GM12878 (cell line): ENCODE data around the gene GALNT11. TPM values are rescaled to one million over a fixed set of nuclear protein-coding genes. Genes with fewer than 3 reads are reported as not detected.

Experiments
- ATAC-seq: fragments of 200-7000 bp; cut with Tn5 transposase; 3 replicates; pipeline ENCODE4 v1.9.1; 2020; ENCODE audit warnings: mild to moderate bottlenecking, moderate library complexity
- BruUV-seq: library from RNA; stranded (reverse); fragments of 400-500 nt; replicated peaks from 2 replicates; lab custom pipeline; 2021; lab: Mats Ljungman, UMichigan
- CTCF ChIA-PET: fragments of 300-600 bp; sonication (Branson Sonifier 250); formaldehyde crosslinking; extraction: SDS; loops from one replicate; lab custom pipeline; 2021; ENCODE audit warnings: inconsistent platforms; lab: Yijun Ruan, JAX
- POLR2A ChIA-PET: fragments of 350-600 bp; formaldehyde crosslinking; extraction: SDS; loops from one replicate; lab custom pipeline; 2021; ENCODE audit warnings: inconsistent platforms; lab: Charles Lee
- RAD21 ChIA-PET: fragments of 300-600 bp; sonication (Branson Sonifier 250); formaldehyde crosslinking; loops from one replicate; lab custom pipeline; 2023; ENCODE audit warnings: antibody characterized with exemption; ENCODE audit not compliant: unreplicated experiment; lab: Charles Lee
- SMC1A ChIA-PET: fragments of 300-600 bp; sonication (Branson Sonifier 250); formaldehyde crosslinking; loops from one replicate; lab custom pipeline; 2023; ENCODE audit not compliant: unreplicated experiment, uncharacterized antibody; lab: Charles Lee
- DNase-seq: peaks from one replicate; pipeline ENCODE4 v3.0.0-alpha.2; 2011; ENCODE audit warnings: low read depth, low spot score
- FAIRE-seq: peaks from 3 replicates; lab custom pipeline; 2011; peaks lifted over from hg19 to GRCh38; lab: Jason Lieb, UNC
- H2AFZ ChIP-seq: 2 replicates; pipeline ENCODE4 v1.6.0; 2011; ENCODE audit warnings: low read depth, low read length, control low read depth; ENCODE audit not compliant: control insufficient read depth
- H3K27ac ChIP-seq: 2 replicates; pipeline ENCODE4 v1.5.1; 2011; ENCODE audit warnings: control low read depth; ENCODE audit not compliant: control insufficient read depth, insufficient read depth
- H3K27me3 ChIP-seq, 2 experiments: replicated peaks in 1 of 2; 2 replicates each; pipeline versions ENCODE4 v1.6.0 to v1.6.1; 2011; ENCODE audit warnings: low read length in 1 of 2; ENCODE audit not compliant: control insufficient read depth in 2 of 2, insufficient read depth in 2 of 2
- H3K36me3 ChIP-seq, 2 experiments: 2 replicates each; pipeline ENCODE4 v1.5.1; 2011; ENCODE audit warnings: low read length in 1 of 2; ENCODE audit not compliant: control insufficient read depth in 2 of 2, insufficient read depth in 2 of 2
- H3K4me1 ChIP-seq: 2 replicates; pipeline ENCODE4 v1.6.1; 2011; ENCODE audit warnings: mild to moderate bottlenecking, low read length, moderate library complexity, mixed read lengths; ENCODE audit not compliant: control insufficient read depth, insufficient read depth
- H3K4me2 ChIP-seq: 2 replicates; pipeline ENCODE4 v1.6.0; 2011; ENCODE audit warnings: control low read depth; ENCODE audit not compliant: control insufficient read depth, insufficient read depth
- H3K4me3 ChIP-seq: fragments of 200-600 bp; sonication (generic); 2 replicates; pipeline ENCODE4 v1.5.1; 2016
- H3K79me2 ChIP-seq: 2 replicates; pipeline ENCODE4 v1.6.0; 2011; ENCODE audit warnings: low read length; ENCODE audit not compliant: control insufficient read depth, insufficient read depth
- H3K9ac ChIP-seq: 2 replicates; pipeline ENCODE4 v1.8.0; 2011; ENCODE audit warnings: low read length, control low read depth, mixed read lengths; ENCODE audit not compliant: control insufficient read depth, insufficient read depth
- H3K9me3 ChIP-seq: replicated peaks from 3 replicates; pipeline ENCODE4 v1.5.1; 2011; ENCODE audit warnings: mild to moderate bottlenecking, low read length; ENCODE audit not compliant: control insufficient read depth, insufficient read depth
- H4K20me1 ChIP-seq: 2 replicates; pipeline ENCODE4 v1.6.0; 2011; ENCODE audit not compliant: control insufficient read depth, insufficient read depth
- DPF2 ChIP-seq: fragments of 450-650 bp; IDR thresholded peaks from 2 replicates; pipeline ENCODE4 v1.6.1; 2017; ENCODE audit warnings: mild to moderate bottlenecking
- FOXM1 ChIP-seq: IDR thresholded peaks from 2 replicates; pipeline ENCODE4 v1.6.1; 2012; ENCODE audit warnings: low read depth, mild to moderate bottlenecking, inconsistent platforms, low read length, moderate library complexity
- RELA ChIP-seq: fragments of 450-650 bp; IDR thresholded peaks from 2 replicates; pipeline ENCODE4 v1.8.0; 2014; ENCODE audit warnings: borderline replicate concordance; ENCODE audit not compliant: partially characterized antibody
- STAT3 ChIP-seq: IDR thresholded peaks from 2 replicates; pipeline ENCODE4 v1.6.1; 2011; ENCODE audit warnings: low read depth, low read length, improper control_type of control experiment
- TBL1XR1 ChIP-seq: IDR thresholded peaks from 2 replicates; pipeline ENCODE4 v1.6.1; 2012; ENCODE audit warnings: low read depth, low read length, improper control_type of control experiment
- ZBED1 ChIP-seq: IDR thresholded peaks from 2 replicates; pipeline ENCODE4 v1.6.1; 2016; ENCODE audit warnings: borderline replicate concordance
- ZNF384 ChIP-seq: IDR thresholded peaks from 2 replicates; pipeline ENCODE4 v1.6.1; 2012; ENCODE audit warnings: low read depth, mild to moderate bottlenecking, low read length, improper control_type of control experiment, borderline replicate concordance
- WGBS: methylation state at CpG from one replicate; pipeline ENCODE4 v1.1.6; 2016; ENCODE audit warnings: low lambda C conversion rate; ENCODE audit not compliant: insufficient replicate concordance, insufficient coverage; ENCODE audit errors: missing lambda C conversion rate; 5-methylcytosine and 5-hydroxymethylcytosine counted together
- in situ Hi-C: fragments of 300-500 bp; cut with MboI; formaldehyde crosslinking; loops from 9 replicates; pipeline ENCODE4 v1.14.3; 2018; ENCODE audit warnings: mixed read lengths
- intact Hi-C: fragments of 100-400 bp; cut with micrococcal nuclease; formaldehyde crosslinking; loops from one replicate; pipeline ENCODE4 v1.14.2; 2022; ENCODE audit not compliant: unreplicated experiment
- polyA plus RNA-seq, 11 experiments: library from polyadenylated mRNA; depleted of rRNA in 4 of 11; unstranded in 6 of 11; stranded (reverse) in 5 of 11; fragments of >200 nt; fragmentation: Nextera tagmentation in 4 of 11; fragmentation: Illumina TruSeq in 1 of 11; extraction: Ambion mirVana in 4 of 11; extraction: Trizol in 1 of 11; gene quantifications; 1 replicate in 1 of 11; 2 replicates in 10 of 11; pipeline versions ENCODE4 v1.2.1 to v1.2.3, GENCODE V29; 2011 to 2016; ENCODE audit warnings: inconsistent platforms in 2 of 11, missing spikeins in 2 of 11, low read depth in 1 of 11
- total RNA-seq, 4 experiments: library from RNA; depleted of rRNA in 3 of 4; stranded (reverse); fragments of >200 nt in 3 of 4; fragmentation: Illumina TruSeq in 1 of 4; extraction: Trizol in 1 of 4; gene quantifications; 2 replicates each; pipeline versions ENCODE4 v1.2.1 to v1.2.3, GENCODE V29; 2013 to 2021
- TF ChIP-seq, protein P1 (sequence below): IDR thresholded peaks from 2 replicates; pipeline ENCODE4 v1.6.1; 2012; ENCODE audit warnings: low read depth, low read length, improper control_type of control experiment
- TF ChIP-seq, protein P2 (sequence below): fragments of 450-650 bp; IDR thresholded peaks from 2 replicates; pipeline ENCODE4 v1.6.1; 2014; ENCODE audit warnings: mild to moderate bottlenecking
- TF ChIP-seq, protein P3 (sequence below): IDR thresholded peaks from 2 replicates; pipeline ENCODE4 v1.6.1; 2011; ENCODE audit warnings: mild to moderate bottlenecking, low read depth, low read length, moderate library complexity; ENCODE audit not compliant: insufficient replicate concordance
- TF ChIP-seq, protein P4 (sequence below): IDR thresholded peaks from 2 replicates; pipeline ENCODE4 v1.6.1; 2012; ENCODE audit warnings: low read depth, low read length, improper control_type of control experiment
- TF ChIP-seq, protein P5 (sequence below): fragments of 450-650 bp; IDR thresholded peaks from 2 replicates; pipeline ENCODE4 v1.6.1; 2017; ENCODE audit warnings: low read depth, mild to moderate bottlenecking, moderate library complexity
- TF ChIP-seq, protein P6 (sequence below): IDR thresholded peaks from 2 replicates; pipeline ENCODE4 v1.6.1; 2012; ENCODE audit warnings: mild to moderate bottlenecking, low read depth, low read length

GALNT11 gene
- total and polyA plus RNA-seq, 10 of the 15 experiments (the other 5 are each of a cell fraction or from before 2014, with no cell fraction given) = 2.0 to 9.5 (median 6.4) TPM

DNA sequence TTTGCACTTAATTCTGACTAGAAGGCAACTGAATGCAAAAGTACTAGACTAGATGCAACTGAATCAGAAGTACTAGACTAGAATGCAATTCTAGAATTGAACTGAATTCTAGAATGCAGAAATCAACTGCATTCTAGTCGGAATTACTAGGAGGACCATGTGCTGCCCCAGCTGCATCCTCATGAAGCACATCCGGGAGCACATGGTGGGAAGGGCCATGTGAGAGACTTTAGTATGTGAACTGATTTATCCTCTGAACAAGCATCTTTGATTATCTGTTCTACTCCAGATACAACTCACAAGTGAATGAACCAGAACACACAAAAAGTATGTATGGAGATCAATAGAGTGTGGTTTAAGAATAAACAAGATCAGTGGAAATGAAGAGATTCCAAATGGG lies 115.1 kb downstream of the GALNT11 start:
- no peak overlapping the region for H3K4me3 ChIP-seq
- SMC1A ChIA-PET = no interaction called here
- RAD21 ChIA-PET = no interaction called here
- no peak for FAIRE-seq
- H2AFZ ChIP-seq = no peak overlapping the region
- no peak for ATAC-seq
- H3K27ac ChIP-seq = no peak overlapping the region
- CTCF ChIA-PET = no interaction called here
- H3K27me3 ChIP-seq = no peaks in the 10 kb centered on the region
- POLR2A ChIA-PET = no interaction called here
- no peaks in the 10 kb centered on the region for H3K79me2 ChIP-seq
- intact Hi-C loops = no loop called here
- no peak overlapping the region for H3K9ac ChIP-seq
- H3K4me2 ChIP-seq = no peak overlapping the region
- BruUV-seq = no TSS peak
- H3K36me3 ChIP-seq = peaks cover 12 to 41% of the 10 kb centered on the region in 2 experiments
- WGBS = 100% methylated on average over 2 of the region's 2 CpGs
- in situ Hi-C loops = no loop called here
- no peak for DNase-seq
- H3K9me3 ChIP-seq = no peaks in the 10 kb centered on the region
- no peaks in the 10 kb centered on the region for H4K20me1 ChIP-seq
- no peaks in the 10 kb centered on the region for H3K4me1 ChIP-seq
- no peak for TF ChIP-seq DPF2
- no peak for TF ChIP-seq RELA
- TF ChIP-seq, protein P1, sequence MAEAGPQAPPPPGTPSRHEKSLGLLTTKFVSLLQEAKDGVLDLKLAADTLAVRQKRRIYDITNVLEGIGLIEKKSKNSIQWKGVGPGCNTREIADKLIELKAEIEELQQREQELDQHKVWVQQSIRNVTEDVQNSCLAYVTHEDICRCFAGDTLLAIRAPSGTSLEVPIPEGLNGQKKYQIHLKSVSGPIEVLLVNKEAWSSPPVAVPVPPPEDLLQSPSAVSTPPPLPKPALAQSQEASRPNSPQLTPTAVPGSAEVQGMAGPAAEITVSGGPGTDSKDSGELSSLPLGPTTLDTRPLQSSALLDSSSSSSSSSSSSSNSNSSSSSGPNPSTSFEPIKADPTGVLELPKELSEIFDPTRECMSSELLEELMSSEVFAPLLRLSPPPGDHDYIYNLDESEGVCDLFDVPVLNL = no peak
- TF ChIP-seq ZBED1 = no peak
- TF ChIP-seq, protein P2, sequence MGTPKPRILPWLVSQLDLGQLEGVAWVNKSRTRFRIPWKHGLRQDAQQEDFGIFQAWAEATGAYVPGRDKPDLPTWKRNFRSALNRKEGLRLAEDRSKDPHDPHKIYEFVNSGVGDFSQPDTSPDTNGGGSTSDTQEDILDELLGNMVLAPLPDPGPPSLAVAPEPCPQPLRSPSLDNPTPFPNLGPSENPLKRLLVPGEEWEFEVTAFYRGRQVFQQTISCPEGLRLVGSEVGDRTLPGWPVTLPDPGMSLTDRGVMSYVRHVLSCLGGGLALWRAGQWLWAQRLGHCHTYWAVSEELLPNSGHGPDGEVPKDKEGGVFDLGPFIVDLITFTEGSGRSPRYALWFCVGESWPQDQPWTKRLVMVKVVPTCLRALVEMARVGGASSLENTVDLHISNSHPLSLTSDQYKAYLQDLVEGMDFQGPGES = no peak
- TF ChIP-seq, protein P3, sequence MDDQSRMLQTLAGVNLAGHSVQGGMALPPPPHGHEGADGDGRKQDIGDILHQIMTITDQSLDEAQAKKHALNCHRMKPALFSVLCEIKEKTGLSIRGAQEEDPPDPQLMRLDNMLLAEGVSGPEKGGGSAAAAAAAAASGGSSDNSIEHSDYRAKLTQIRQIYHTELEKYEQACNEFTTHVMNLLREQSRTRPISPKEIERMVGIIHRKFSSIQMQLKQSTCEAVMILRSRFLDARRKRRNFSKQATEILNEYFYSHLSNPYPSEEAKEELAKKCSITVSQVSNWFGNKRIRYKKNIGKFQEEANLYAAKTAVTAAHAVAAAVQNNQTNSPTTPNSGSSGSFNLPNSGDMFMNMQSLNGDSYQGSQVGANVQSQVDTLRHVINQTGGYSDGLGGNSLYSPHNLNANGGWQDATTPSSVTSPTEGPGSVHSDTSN = no peak
- TF ChIP-seq, protein P4, sequence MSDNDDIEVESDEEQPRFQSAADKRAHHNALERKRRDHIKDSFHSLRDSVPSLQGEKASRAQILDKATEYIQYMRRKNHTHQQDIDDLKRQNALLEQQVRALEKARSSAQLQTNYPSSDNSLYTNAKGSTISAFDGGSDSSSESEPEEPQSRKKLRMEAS = no peak
- TF ChIP-seq, protein P5, sequence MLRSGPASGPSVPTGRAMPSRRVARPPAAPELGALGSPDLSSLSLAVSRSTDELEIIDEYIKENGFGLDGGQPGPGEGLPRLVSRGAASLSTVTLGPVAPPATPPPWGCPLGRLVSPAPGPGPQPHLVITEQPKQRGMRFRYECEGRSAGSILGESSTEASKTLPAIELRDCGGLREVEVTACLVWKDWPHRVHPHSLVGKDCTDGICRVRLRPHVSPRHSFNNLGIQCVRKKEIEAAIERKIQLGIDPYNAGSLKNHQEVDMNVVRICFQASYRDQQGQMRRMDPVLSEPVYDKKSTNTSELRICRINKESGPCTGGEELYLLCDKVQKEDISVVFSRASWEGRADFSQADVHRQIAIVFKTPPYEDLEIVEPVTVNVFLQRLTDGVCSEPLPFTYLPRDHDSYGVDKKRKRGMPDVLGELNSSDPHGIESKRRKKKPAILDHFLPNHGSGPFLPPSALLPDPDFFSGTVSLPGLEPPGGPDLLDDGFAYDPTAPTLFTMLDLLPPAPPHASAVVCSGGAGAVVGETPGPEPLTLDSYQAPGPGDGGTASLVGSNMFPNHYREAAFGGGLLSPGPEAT = no peak
- no peak for TF ChIP-seq ZNF384
- TF ChIP-seq FOXM1 = no peak
- TF ChIP-seq TBL1XR1 = no peak
- TF ChIP-seq STAT3 = no peak
- TF ChIP-seq, protein P6, sequence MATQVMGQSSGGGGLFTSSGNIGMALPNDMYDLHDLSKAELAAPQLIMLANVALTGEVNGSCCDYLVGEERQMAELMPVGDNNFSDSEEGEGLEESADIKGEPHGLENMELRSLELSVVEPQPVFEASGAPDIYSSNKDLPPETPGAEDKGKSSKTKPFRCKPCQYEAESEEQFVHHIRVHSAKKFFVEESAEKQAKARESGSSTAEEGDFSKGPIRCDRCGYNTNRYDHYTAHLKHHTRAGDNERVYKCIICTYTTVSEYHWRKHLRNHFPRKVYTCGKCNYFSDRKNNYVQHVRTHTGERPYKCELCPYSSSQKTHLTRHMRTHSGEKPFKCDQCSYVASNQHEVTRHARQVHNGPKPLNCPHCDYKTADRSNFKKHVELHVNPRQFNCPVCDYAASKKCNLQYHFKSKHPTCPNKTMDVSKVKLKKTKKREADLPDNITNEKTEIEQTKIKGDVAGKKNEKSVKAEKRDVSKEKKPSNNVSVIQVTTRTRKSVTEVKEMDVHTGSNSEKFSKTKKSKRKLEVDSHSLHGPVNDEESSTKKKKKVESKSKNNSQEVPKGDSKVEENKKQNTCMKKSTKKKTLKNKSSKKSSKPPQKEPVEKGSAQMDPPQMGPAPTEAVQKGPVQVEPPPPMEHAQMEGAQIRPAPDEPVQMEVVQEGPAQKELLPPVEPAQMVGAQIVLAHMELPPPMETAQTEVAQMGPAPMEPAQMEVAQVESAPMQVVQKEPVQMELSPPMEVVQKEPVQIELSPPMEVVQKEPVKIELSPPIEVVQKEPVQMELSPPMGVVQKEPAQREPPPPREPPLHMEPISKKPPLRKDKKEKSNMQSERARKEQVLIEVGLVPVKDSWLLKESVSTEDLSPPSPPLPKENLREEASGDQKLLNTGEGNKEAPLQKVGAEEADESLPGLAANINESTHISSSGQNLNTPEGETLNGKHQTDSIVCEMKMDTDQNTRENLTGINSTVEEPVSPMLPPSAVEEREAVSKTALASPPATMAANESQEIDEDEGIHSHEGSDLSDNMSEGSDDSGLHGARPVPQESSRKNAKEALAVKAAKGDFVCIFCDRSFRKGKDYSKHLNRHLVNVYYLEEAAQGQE = no peak
